Measurements from ENCODE around the gene EIF4G2.

EIF4G2 gene

GRCh38 chr11:10797531-10797930, 11.2 kb downstream of the EIF4G2 start:
- H3K4me3 ChIP-seq (ENCODE audit: insufficient read length, low read depth) = no peak overlapping the region
- no peaks in the 10 kb centered on the region for H3K4me1 ChIP-seq (ENCODE audit: insufficient read depth, insufficient read length)
- no peaks in the 10 kb centered on the region for H3K27me3 ChIP-seq (ENCODE audit: insufficient read depth, insufficient read length)
- peaks cover 66% of the 10 kb centered on the region for H3K36me3 ChIP-seq (ENCODE audit: insufficient read depth, insufficient read length, low read length)
- no peak for TF ChIP-seq YY1 (IDR thresholded peaks at IDR 0.05; ENCODE audit: insufficient read depth, insufficient read length)
- TF ChIP-seq SUZ12 (IDR thresholded peaks at IDR 0.05; ENCODE audit: extremely low read depth, insufficient read depth, insufficient read length) = no peak
- H3K9me3 ChIP-seq (ENCODE audit: insufficient read depth, low read length) = no peaks in the 10 kb centered on the region
- H3K9ac ChIP-seq (ENCODE audit: insufficient read length, low read depth) = no peak overlapping the region
- no peak for DNase-seq (ENCODE audit: low read depth, low spot score)

DNA sequence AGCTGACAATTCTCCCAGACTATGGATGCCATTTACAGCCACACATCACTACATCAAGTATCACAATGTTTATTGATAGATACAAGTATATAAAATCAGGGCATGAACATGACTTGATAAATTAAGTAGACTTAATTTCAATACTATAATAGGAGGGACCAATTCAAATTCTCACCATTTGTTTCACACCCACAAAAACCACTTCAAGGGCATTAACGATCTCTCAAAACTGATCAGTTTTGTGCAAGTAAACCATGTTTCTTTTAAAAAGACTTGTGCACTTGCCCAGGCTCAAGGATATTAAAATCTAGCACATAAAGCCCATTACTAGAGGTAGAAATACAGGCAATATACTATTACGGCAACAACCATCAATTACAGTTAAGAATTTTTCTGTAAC, 11.7 kb downstream of the EIF4G2 start:
- DNase-seq (ENCODE audit: low read depth, low spot score) = no peak
- H3K4me1 ChIP-seq (ENCODE audit: insufficient read depth, insufficient read length) = no peaks in the 10 kb centered on the region
- peaks cover 61% of the 10 kb centered on the region for H3K36me3 ChIP-seq (ENCODE audit: insufficient read depth, insufficient read length, low read length)
- no peaks in the 10 kb centered on the region for H3K27me3 ChIP-seq (ENCODE audit: insufficient read depth, insufficient read length)
- TF ChIP-seq YY1 (IDR thresholded peaks at IDR 0.05; ENCODE audit: insufficient read depth, insufficient read length) = no peak
- no peak for TF ChIP-seq ZNF274 (IDR thresholded peaks at IDR 0.05; ENCODE audit: low read depth, low read length)
- H3K9me3 ChIP-seq (ENCODE audit: insufficient read depth, low read length) = no peaks in the 10 kb centered on the region
- no peak overlapping the region for H3K9ac ChIP-seq (ENCODE audit: insufficient read length, low read depth)
- no peak overlapping the region for H3K4me3 ChIP-seq (ENCODE audit: insufficient read length, low read depth)

DNA sequence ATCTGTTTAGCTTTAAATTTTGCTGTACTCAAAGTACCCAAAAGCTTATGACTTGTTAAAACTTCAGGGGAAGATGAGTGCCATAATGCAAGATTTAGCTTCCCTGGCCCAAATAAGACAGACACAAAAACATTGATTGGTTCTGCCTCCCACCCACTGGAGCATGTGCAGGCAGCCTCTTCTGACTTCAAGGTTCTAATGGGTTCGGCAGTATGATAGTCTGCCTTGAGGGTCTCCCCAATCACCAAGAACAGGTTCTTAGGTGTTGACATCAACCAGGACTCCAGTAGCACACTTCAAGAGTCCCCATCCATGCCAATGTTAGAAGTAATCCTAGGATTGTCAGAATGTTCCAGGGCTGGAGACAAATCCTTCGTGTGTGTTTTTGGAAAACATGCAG, 12.5 kb downstream of the EIF4G2 start:
- Histone ChIP-seq H3K9ac (ENCODE audit: insufficient read length, low read depth) (no peak overlapping the region), H3K9me3 (ENCODE audit: insufficient read depth, low read length) (no peaks in the 10 kb centered on the region), H3K4me3 (ENCODE audit: insufficient read length, low read depth) (no peak overlapping the region), H3K27me3 (ENCODE audit: insufficient read depth, insufficient read length) (no peaks in the 10 kb centered on the region), H3K4me1 (ENCODE audit: insufficient read depth, insufficient read length) (no peaks in the 10 kb centered on the region), H3K36me3 (ENCODE audit: insufficient read depth, insufficient read length, low read length) (peaks cover 53% of the 10 kb centered on the region)
- no peak for DNase-seq (ENCODE audit: low read depth, low spot score)
- TF ChIP-seq ZNF274 (IDR thresholded peaks at IDR 0.05; ENCODE audit: low read depth, low read length) = no peak
- no peak for TF ChIP-seq YY1 (IDR thresholded peaks at IDR 0.05; ENCODE audit: insufficient read depth, insufficient read length)

DNA sequence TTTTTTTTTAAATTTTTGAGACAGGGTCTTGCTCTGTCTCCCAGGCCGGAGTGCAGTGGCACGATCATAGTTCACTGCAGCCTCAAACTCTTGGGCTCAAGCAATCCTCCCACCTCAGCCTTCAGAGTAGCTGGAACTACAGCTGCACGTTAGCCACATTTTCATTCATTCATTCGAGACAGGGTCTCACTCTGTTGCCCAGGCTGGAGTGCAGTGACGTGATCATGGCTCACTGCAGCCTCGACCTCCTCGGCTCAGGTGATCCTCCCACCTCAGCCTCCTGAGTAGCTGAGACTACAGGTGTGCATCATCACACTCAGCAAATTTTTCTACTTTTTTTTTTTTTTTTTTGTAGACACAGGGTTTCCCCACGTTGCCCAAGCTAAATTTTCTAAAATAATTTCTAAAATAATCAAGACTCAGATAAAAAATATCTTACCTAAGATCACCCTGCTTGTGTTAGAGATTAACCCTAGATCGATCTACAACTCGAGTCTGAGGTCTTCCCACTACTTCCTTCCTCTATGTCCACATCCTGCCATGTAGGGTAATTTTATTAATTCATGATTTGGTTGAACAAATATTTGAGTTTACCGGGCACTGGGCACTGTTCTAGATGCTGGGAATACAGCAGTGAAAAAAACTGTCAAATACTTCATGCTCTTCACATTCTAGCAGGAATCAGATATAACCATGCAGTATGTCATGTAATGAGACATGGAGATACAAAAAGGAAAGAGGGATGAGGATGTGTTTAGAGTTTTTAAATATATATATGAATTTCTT, 15.1 kb downstream of the EIF4G2 start:
- DNase-seq (ENCODE audit: low read depth, low spot score) = no peak
- no peaks in the 10 kb centered on the region for H3K9me3 ChIP-seq (ENCODE audit: insufficient read depth, low read length)
- H3K27me3 ChIP-seq (ENCODE audit: insufficient read depth, insufficient read length) = no peaks in the 10 kb centered on the region
- TF ChIP-seq ZNF274 (IDR thresholded peaks at IDR 0.05; ENCODE audit: low read depth, low read length) (no peak), SUZ12 (IDR thresholded peaks at IDR 0.05; ENCODE audit: extremely low read depth, insufficient read depth, insufficient read length) (no peak), YY1 (IDR thresholded peaks at IDR 0.05; ENCODE audit: insufficient read depth, insufficient read length) (no peak)
- no peaks in the 10 kb centered on the region for H3K4me1 ChIP-seq (ENCODE audit: insufficient read depth, insufficient read length)
- no peak overlapping the region for H3K4me3 ChIP-seq (ENCODE audit: insufficient read length, low read depth)
- H3K36me3 ChIP-seq (ENCODE audit: insufficient read depth, insufficient read length, low read length) = peaks cover 28% of the 10 kb centered on the region
- H3K9ac ChIP-seq (ENCODE audit: insufficient read length, low read depth) = no peak overlapping the region

DNA sequence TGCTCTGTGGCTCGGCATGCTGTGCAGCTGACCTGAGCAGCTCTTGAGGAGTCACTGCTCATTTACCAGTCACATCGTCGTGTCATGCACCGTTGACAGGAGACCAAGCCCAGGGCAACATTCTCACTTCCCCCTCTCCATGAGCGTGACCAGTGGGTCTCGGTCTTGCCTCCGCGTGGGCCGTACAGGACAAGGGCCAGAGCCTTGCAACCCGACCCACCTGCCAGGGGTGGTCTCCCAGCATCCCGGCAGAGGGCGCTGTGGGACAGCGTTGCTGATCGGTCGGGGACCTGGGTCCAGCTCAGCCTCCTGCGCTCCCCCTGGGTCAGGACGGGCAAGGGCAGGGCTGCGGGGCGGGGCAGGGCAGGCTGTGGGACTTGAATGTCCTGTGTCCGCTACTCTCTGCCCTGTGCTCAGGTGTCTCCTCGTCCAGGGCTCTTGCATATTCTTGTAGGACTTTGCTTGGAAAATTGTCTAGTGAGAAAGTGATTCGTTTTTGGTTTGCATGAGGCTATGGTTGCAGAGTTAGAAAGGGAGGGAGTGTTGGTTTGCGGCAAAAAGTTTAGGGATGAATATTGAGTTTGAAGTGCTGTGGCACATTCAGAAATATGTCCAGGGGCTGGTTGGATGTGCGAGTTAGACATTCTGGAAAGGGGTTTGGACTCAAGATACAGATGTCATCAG, 16.2 kb downstream of the EIF4G2 start:
- DNase-seq (ENCODE audit: low read depth, low spot score) = peak; percentile 67
- Histone ChIP-seq H3K9me3 (ENCODE audit: insufficient read depth, low read length) (no peaks in the 10 kb centered on the region), H3K4me1 (ENCODE audit: insufficient read depth, insufficient read length) (no peaks in the 10 kb centered on the region), H3K27me3 (ENCODE audit: insufficient read depth, insufficient read length) (no peaks in the 10 kb centered on the region), H3K36me3 (ENCODE audit: insufficient read depth, insufficient read length, low read length) (peaks cover 17% of the 10 kb centered on the region), H3K9ac (ENCODE audit: insufficient read length, low read depth) (no peak overlapping the region), H3K4me3 (ENCODE audit: insufficient read length, low read depth) (no peak overlapping the region)
- TF ChIP-seq YY1 (IDR thresholded peaks at IDR 0.05; ENCODE audit: insufficient read depth, insufficient read length) = no peak
- no peak for TF ChIP-seq SUZ12 (IDR thresholded peaks at IDR 0.05; ENCODE audit: extremely low read depth, insufficient read depth, insufficient read length)
- TF ChIP-seq ZNF274 (IDR thresholded peaks at IDR 0.05; ENCODE audit: low read depth, low read length) = no peak

DNA sequence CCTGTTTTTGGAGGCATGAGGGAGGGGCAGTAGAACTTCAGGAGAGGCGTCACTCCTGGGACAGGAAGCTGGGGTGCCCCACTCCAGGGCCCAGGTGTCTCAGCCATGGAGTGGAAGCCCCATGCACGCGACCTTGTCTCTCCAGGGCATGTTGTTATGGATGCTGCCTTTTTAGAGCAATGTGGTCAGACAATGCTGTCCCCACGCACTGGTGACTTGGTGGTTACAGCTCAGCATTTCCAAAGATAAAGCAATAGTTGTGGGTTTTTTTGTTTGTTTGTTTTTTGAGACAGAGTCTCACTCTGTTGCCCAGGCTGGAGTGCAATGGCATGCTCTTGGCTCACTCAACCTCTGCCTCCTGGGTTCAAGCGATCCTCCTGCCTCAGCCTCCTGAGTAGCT, 22.3 kb downstream of the EIF4G2 start:
- no peak for TF ChIP-seq ZNF274 (IDR thresholded peaks at IDR 0.05; ENCODE audit: low read depth, low read length)
- no peak for TF ChIP-seq SUZ12 (IDR thresholded peaks at IDR 0.05; ENCODE audit: extremely low read depth, insufficient read depth, insufficient read length)
- no peak for TF ChIP-seq YY1 (IDR thresholded peaks at IDR 0.05; ENCODE audit: insufficient read depth, insufficient read length)
- no peaks in the 10 kb centered on the region for H3K36me3 ChIP-seq (ENCODE audit: insufficient read depth, insufficient read length, low read length)
- no peak for DNase-seq (ENCODE audit: low read depth, low spot score)
- H3K9me3 ChIP-seq (ENCODE audit: insufficient read depth, low read length) = no peaks in the 10 kb centered on the region
- no peak overlapping the region for H3K4me3 ChIP-seq (ENCODE audit: insufficient read length, low read depth)
- no peaks in the 10 kb centered on the region for H3K4me1 ChIP-seq (ENCODE audit: insufficient read depth, insufficient read length)
- H3K9ac ChIP-seq (ENCODE audit: insufficient read length, low read depth) = no peak overlapping the region
- H3K27me3 ChIP-seq (ENCODE audit: insufficient read depth, insufficient read length) = no peaks in the 10 kb centered on the region

DNA sequence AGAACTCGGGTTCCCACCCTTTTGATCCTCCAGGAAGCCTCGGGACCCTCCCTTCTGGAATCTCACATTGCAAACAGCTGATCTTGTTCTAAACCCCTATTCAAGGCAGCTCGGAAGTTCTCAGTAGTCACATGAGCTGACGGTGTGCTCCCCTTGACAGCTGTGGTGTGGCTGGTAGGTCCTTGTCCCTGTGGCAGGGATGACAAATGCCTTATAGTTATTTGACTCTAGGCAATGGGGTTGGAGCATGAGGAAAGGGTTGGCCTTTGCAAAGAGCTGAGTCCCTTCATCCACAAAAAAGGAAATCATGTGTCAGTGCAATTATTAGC, 23.6 kb downstream of the EIF4G2 start:
- Histone ChIP-seq H3K36me3 (ENCODE audit: insufficient read depth, insufficient read length, low read length) (peaks cover 4% of the 10 kb centered on the region), H3K9ac (ENCODE audit: insufficient read length, low read depth) (no peak overlapping the region), H3K9me3 (ENCODE audit: insufficient read depth, low read length) (no peaks in the 10 kb centered on the region), H3K4me3 (ENCODE audit: insufficient read length, low read depth) (no peak overlapping the region), H3K27me3 (ENCODE audit: insufficient read depth, insufficient read length) (no peaks in the 10 kb centered on the region), H3K4me1 (ENCODE audit: insufficient read depth, insufficient read length) (no peaks in the 10 kb centered on the region)
- no peak for DNase-seq (ENCODE audit: low read depth, low spot score)
- no peak for TF ChIP-seq SUZ12 (IDR thresholded peaks at IDR 0.05; ENCODE audit: extremely low read depth, insufficient read depth, insufficient read length)
- TF ChIP-seq YY1 (IDR thresholded peaks at IDR 0.05; ENCODE audit: insufficient read depth, insufficient read length) = no peak
- TF ChIP-seq ZNF274 (IDR thresholded peaks at IDR 0.05; ENCODE audit: low read depth, low read length) = no peak
